Neuronal stem cell (in vitro differentiated cells): ENCODE results near the gene IFT57.

ENCODE experiments used
- DNase-seq: peaks from one replicate; pipeline ENCODE4 v3.0.0-alpha.2; 2013; ENCODE audit warnings: low spot score
- H2AFZ ChIP-seq: one replicate; pipeline ENCODE4 v1.6.1; 2013; ENCODE audit warnings: mild to moderate bottlenecking, low read length, inconsistent platforms
- H2AK5ac ChIP-seq: 2 replicates; pipeline ENCODE4 v1.6.1; 2013; ENCODE audit warnings: low read depth, mild to moderate bottlenecking, inconsistent platforms, low read length, moderate library complexity, mixed read lengths
- H2BK120ac ChIP-seq: 2 replicates; pipeline ENCODE4 v1.6.1; 2013; ENCODE audit warnings: low read depth, mild to moderate bottlenecking, inconsistent platforms, low read length, moderate library complexity, mixed read lengths
- H2BK12ac ChIP-seq: one replicate; pipeline ENCODE4 v1.6.1; 2013; ENCODE audit warnings: low read length, inconsistent platforms
- H2BK15ac ChIP-seq: 2 replicates; pipeline ENCODE4 v1.6.1; 2013; ENCODE audit warnings: mild to moderate bottlenecking, low read length, inconsistent platforms, mixed read lengths
- H2BK5ac ChIP-seq: one replicate; pipeline ENCODE4 v1.6.1; 2013; ENCODE audit warnings: inconsistent platforms, mild to moderate bottlenecking, low read length, moderate library complexity
- H3K14ac ChIP-seq: one replicate; pipeline ENCODE4 v1.6.1; 2013; ENCODE audit warnings: low read length, inconsistent platforms
- H3K18ac ChIP-seq: 2 replicates; pipeline ENCODE4 v1.6.1; 2013; ENCODE audit warnings: low read length, inconsistent platforms
- H3K23ac ChIP-seq: 2 replicates; pipeline ENCODE4 v1.6.1; 2013; ENCODE audit warnings: low read depth, mild to moderate bottlenecking, mixed read lengths, low read length, inconsistent platforms; ENCODE audit not compliant: poor library complexity
- H3K27ac ChIP-seq: replicated peaks from 3 replicates; pipeline ENCODE4 v1.5.1; 2013; ENCODE audit warnings: low read length, inconsistent platforms
- H3K27me3 ChIP-seq, 3 experiments: 2 replicates each; pipeline ENCODE4 v1.6.1; 2013; ENCODE audit warnings: low read length in 3 of 3, mild to moderate bottlenecking in 2 of 3, inconsistent platforms in 1 of 3, low read depth in 1 of 3, mixed read lengths in 1 of 3, moderate library complexity in 1 of 3; ENCODE audit not compliant: control insufficient read depth in 3 of 3, insufficient read depth in 3 of 3
- H3K36me3 ChIP-seq, 2 donors: replicated peaks in 1 of 2; 2 replicates each; pipeline ENCODE4 v1.6.1; 2013; ENCODE audit warnings: low read length in 2 of 2; ENCODE audit not compliant: control insufficient read depth in 2 of 2, insufficient read depth in 2 of 2
- H3K4ac ChIP-seq: 2 replicates; pipeline ENCODE4 v1.6.1; 2013; ENCODE audit warnings: inconsistent platforms, mild to moderate bottlenecking, low read length, moderate library complexity
- H3K4me1 ChIP-seq, 2 donors: 1 replicate in 1 of 2; 2 replicates in 1 of 2; pipeline ENCODE4 v1.6.1; 2013; ENCODE audit warnings: low read length in 2 of 2, low read depth in 1 of 2; ENCODE audit not compliant: control insufficient read depth in 2 of 2, insufficient read depth in 1 of 2
- H3K4me2 ChIP-seq: one replicate; pipeline ENCODE4 v1.6.1; 2013; ENCODE audit warnings: mild to moderate bottlenecking, low read length, inconsistent platforms; ENCODE audit not compliant: insufficient read depth, poor library complexity, severe bottlenecking
- H3K4me3 ChIP-seq, 2 donors: 2 replicates each; pipeline ENCODE4 v1.5.1; 2013; ENCODE audit warnings: low read length in 2 of 2, mild to moderate bottlenecking in 2 of 2, inconsistent platforms in 1 of 2, moderate library complexity in 1 of 2
- H3K79me1 ChIP-seq: one replicate; pipeline ENCODE4 v1.6.1; 2013; ENCODE audit warnings: low read depth, mild to moderate bottlenecking, inconsistent platforms, low read length, moderate library complexity
- H3K9ac ChIP-seq: one replicate; pipeline ENCODE4 v1.6.1; 2013; ENCODE audit warnings: mild to moderate bottlenecking, low read depth, low read length, inconsistent platforms; ENCODE audit not compliant: poor library complexity
- H3K9me3 ChIP-seq, 2 donors: replicated peaks in 1 of 2; 2 replicates each; pipeline versions ENCODE3 to v1.6.1; 2013; ENCODE audit warnings: low read length in 2 of 2, mild to moderate bottlenecking in 2 of 2, inconsistent platforms in 1 of 2, low read depth in 1 of 2, mixed read lengths in 1 of 2, moderate library complexity in 1 of 2; ENCODE audit not compliant: control insufficient read depth in 2 of 2, insufficient read depth in 1 of 2
- H4K8ac ChIP-seq: one replicate; pipeline ENCODE4 v1.6.1; 2013; ENCODE audit warnings: low read depth, mild to moderate bottlenecking, inconsistent platforms, low read length, moderate library complexity
- H4K91ac ChIP-seq: one replicate; pipeline ENCODE4 v1.6.1; 2013; ENCODE audit warnings: low read length, low read depth, mild to moderate bottlenecking, inconsistent platforms; ENCODE audit not compliant: poor library complexity
- WGBS, 2 donors: extraction: QIAGEN DNeasy Blood & Tissue Kit; methylation state at CpG; one replicate each; pipeline ENCODE4 v1.1.7; 2013; ENCODE audit warnings: missing lambda C conversion rate in 2 of 2, mixed read lengths in 1 of 2; ENCODE audit not compliant: insufficient read length in 2 of 2, insufficient replicate concordance in 1 of 2; ENCODE audit errors: extremely low coverage in 2 of 2; 5-methylcytosine and 5-hydroxymethylcytosine counted together

Gene IFT57

GRCh38 chr3:108190346-108190745 lies 31.9 kb downstream of the IFT57 start:
- Histone ChIP-seq H2BK12ac (no peak overlapping the region), H3K14ac (no peak overlapping the region), H3K36me3 (peaks cover 6 to 22% of the 10 kb centered on the region in 2 donors), H3K9ac (no peak overlapping the region), H4K8ac (no peak overlapping the region), H2AK5ac (no peak overlapping the region), H3K27me3 (no peaks in the 10 kb centered on the region), H3K4ac (no peak overlapping the region), H3K4me1 (no peaks in the 10 kb centered on the region), H2BK15ac (no peak overlapping the region), H3K18ac (no peak overlapping the region), H3K9me3 (peaks cover 0 to 7% of the 10 kb centered on the region in 2 donors), H3K4me2 (no peak overlapping the region), H3K23ac (no peak overlapping the region), H3K27ac (no peak overlapping the region), H2BK5ac (no peak overlapping the region), H2AFZ (no peak overlapping the region), H2BK120ac (no peak overlapping the region), H3K79me1 (peaks cover 1% of the 10 kb centered on the region), H3K4me3 (no peak overlapping the region), H4K91ac (no peak overlapping the region)
- DNase-seq: no peak
- WGBS, 2 donors: no CpG with 5 or more reads among the region's 3 CpGs

DNA sequence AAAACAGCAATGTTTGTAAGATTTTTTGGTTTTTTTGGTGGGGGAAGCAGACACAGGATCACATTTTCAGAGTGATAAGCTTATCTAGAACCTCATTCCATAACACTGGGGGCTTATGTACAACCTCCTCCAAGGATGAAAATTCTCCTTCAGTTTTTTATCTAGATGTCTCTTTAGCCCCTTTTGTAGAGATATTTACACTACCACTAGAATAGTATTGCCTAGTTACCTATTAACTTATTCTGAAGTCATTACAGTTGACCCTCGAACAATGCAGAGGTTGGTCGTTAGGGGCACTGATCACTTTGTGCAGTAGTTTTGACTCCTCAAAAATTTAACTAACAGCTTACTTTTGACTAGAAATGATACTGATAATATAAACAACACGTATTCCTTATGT lies 32.8 kb downstream of the IFT57 start:
- Histone ChIP-seq H3K23ac (no peak overlapping the region), H2AFZ (no peak overlapping the region), H3K18ac (no peak overlapping the region), H3K79me1 (peaks cover 1% of the 10 kb centered on the region), H2BK120ac (no peak overlapping the region), H2AK5ac (no peak overlapping the region), H2BK12ac (no peak overlapping the region), H3K4ac (no peak overlapping the region), H3K14ac (no peak overlapping the region), H4K91ac (no peak overlapping the region), H2BK5ac (no peak overlapping the region), H3K36me3 (peaks cover 6 to 22% of the 10 kb centered on the region in 2 donors), H3K9ac (no peak overlapping the region), H3K4me1 (no peaks in the 10 kb centered on the region), H3K27me3 (no peaks in the 10 kb centered on the region), H3K27ac (no peak overlapping the region), H4K8ac (no peak overlapping the region), H3K4me3 (no peak overlapping the region), H2BK15ac (no peak overlapping the region), H3K4me2 (no peak overlapping the region), H3K9me3 (peaks cover 0 to 7% of the 10 kb centered on the region in 2 donors)
- WGBS, 2 donors: no CpG with 5 or more reads among the region's 3 CpGs
- DNase-seq: no peak

DNA sequence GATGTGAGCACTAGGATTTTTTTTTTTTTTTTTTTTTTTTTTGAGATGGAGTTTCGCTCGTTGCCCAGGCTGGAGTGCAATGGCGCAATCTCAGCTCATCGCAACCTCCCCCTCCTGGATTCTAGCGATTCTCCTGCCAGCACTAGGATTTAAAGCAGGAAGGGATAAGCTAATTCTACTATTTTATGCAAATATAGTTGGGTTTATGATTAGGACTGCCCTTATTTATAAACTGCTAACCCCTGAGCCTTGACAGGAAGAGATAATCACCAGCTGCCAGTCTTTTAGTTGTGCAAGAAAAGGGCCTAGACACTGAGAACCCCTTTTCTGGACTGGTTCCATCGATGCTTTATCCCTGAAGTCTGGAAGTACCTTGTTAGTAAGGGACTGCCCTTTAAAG lies 36.7 kb downstream of the IFT57 start:
- no peak for DNase-seq
- Histone ChIP-seq H3K4me1 (no peaks in the 10 kb centered on the region), H4K8ac (no peak overlapping the region), H2BK5ac (no peak overlapping the region), H3K23ac (no peak overlapping the region), H2AK5ac (no peak overlapping the region), H3K4me3 (no peak overlapping the region), H2BK15ac (no peak overlapping the region), H3K79me1 (peaks cover 1% of the 10 kb centered on the region), H3K9ac (no peak overlapping the region), H2BK12ac (no peak overlapping the region), H3K27ac (no peak overlapping the region), H3K9me3 (peaks cover 0 to 7% of the 10 kb centered on the region in 2 donors), H4K91ac (no peak overlapping the region), H3K4me2 (no peak overlapping the region), H3K4ac (no peak overlapping the region), H3K36me3 (peaks cover 6 to 16% of the 10 kb centered on the region in 2 donors), H3K18ac (no peak overlapping the region), H3K14ac (no peak overlapping the region), H3K27me3 (no peaks in the 10 kb centered on the region), H2AFZ (no peak overlapping the region), H2BK120ac (no peak overlapping the region)
- no CpG with 5 or more reads among the region's 6 CpGs for WGBS, 2 donors

DNA sequence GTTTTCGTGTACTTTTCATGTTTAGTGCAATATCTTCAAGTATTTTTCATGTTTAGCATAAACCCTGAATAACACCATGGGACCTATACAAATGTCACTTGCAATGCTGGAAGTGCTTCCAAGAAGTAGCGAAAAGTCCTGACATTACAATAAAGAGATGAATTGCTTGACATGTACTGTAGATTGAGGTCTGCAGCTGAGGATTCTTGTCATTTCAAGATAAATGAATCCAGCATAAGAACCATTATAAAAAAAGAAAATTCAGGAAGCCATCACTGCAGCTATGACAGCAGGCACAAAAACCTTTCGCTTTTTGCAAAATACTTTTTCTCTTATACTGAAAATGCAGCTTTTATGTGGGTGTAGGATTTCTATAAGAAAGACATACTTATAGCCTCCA lies 37.4 kb downstream of the IFT57 start:
- Histone ChIP-seq H3K4me2 (no peak overlapping the region), H4K8ac (no peak overlapping the region), H2AFZ (no peak overlapping the region), H2BK12ac (no peak overlapping the region), H2AK5ac (no peak overlapping the region), H3K4me1 (no peaks in the 10 kb centered on the region), H3K14ac (no peak overlapping the region), H3K18ac (no peak overlapping the region), H3K23ac (no peak overlapping the region), H3K27me3 (no peaks in the 10 kb centered on the region), H2BK5ac (no peak overlapping the region), H3K4ac (no peak overlapping the region), H3K27ac (no peak overlapping the region), H3K9ac (no peak overlapping the region), H4K91ac (no peak overlapping the region), H2BK120ac (no peak overlapping the region), H3K36me3 (peaks cover under 1 to 9% of the 10 kb centered on the region in 2 donors), H3K4me3 (no peak overlapping the region), H2BK15ac (no peak overlapping the region), H3K79me1 (peaks cover 1% of the 10 kb centered on the region), H3K9me3 (peaks cover 0 to 7% of the 10 kb centered on the region in 2 donors)
- DNase-seq: no peak
- no CpG with 5 or more reads among the region's 3 CpGs for WGBS, 2 donors
